NT2/D1 (cell line): Measurements from ENCODE around the gene CMTM6.
"Not testable (repeated sequence)": the region's sequence is repeated elsewhere in the genome, so short reads cannot be mapped to it uniquely, and the experiment has no call there.

Experiments
- DNase-seq: peaks from one replicate; pipeline ENCODE4 v3.0.0-alpha.2; 2011; ENCODE audit warnings: low read depth, low spot score
- H3K27me3 ChIP-seq: 2 replicates; pipeline ENCODE4 v1.6.0; 2011; ENCODE audit warnings: mild to moderate bottlenecking; ENCODE audit not compliant: insufficient read length, insufficient read depth
- H3K36me3 ChIP-seq: 2 replicates; pipeline ENCODE4 v1.6.1; 2011; ENCODE audit warnings: mild to moderate bottlenecking, low read length, mixed read lengths; ENCODE audit not compliant: insufficient read depth, insufficient read length
- H3K4me1 ChIP-seq: 2 replicates; pipeline ENCODE4 v1.5.1; 2011; ENCODE audit not compliant: insufficient read depth, insufficient read length
- H3K4me3 ChIP-seq: 2 replicates; pipeline ENCODE4 v1.5.1; 2011; ENCODE audit warnings: low read depth; ENCODE audit not compliant: insufficient read length
- H3K9ac ChIP-seq: 2 replicates; pipeline ENCODE4 v1.6.0; 2011; ENCODE audit warnings: low read depth; ENCODE audit not compliant: insufficient read length
- H3K9me3 ChIP-seq: 2 replicates; pipeline ENCODE4 v1.5.1; 2011; ENCODE audit warnings: mild to moderate bottlenecking, low read length; ENCODE audit not compliant: insufficient read depth
- SUZ12 ChIP-seq: IDR thresholded peaks from 2 replicates; pipeline ENCODE4 v1.6.1; 2011; ENCODE audit not compliant: insufficient read length, insufficient read depth; ENCODE audit errors: extremely low read depth
- YY1 ChIP-seq: IDR thresholded peaks from 2 replicates; pipeline ENCODE4 v1.6.1; 2011; ENCODE audit not compliant: insufficient read length, insufficient read depth
- ZNF274 ChIP-seq: IDR thresholded peaks from 2 replicates; pipeline ENCODE4 v1.6.1; 2011; ENCODE audit warnings: mild to moderate bottlenecking, low read depth, low read length

Gene CMTM6

DNA sequence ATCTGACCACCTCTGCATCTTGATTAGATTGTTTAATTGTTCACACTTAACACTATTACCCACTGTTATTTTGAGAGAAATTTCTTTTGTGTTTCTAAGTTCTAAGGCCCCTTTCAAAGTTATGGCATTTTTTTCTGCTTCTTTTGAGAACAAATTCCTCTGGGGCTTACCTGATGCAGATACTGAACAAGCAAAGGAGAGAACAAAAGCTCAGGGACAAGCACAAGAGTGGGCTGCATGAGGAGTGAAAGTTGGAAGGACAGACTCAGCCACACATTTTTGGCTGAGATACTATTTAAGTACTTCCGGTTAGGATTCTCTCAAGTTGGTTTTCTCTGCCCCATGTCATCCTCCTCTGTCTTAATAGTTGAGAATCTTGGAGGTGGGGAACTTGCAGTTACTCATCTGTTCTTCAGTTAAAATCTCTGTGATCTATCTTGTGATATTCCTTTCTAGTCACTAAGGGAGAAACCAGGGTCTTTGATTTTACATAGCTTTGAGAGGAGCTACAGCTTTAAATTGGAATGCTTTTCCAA lies 54.7 kb downstream of the CMTM6 start:
- peak; percentile 23 for DNase-seq
- TF ChIP-seq ZNF274 (no peak), YY1 (no peak), SUZ12 (no peak)

DNA sequence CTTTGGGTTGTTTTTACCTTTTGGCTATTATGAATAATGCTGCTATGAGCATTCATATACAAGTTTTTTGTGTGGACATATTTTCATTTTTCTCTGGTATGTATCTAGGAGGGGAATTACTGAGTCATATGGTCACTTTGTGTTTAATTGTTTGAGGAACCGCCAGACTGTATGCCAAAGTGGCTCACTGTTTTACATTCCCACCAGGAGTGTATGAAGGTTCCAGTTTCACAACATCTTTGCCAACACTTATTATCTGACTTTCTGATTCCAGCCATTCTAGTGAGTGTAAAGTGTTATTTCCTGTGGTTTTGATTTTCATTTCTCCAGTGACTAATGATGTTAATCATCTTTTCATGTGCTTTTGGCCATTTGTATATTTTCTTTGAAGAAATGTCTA lies 59.2 kb downstream of the CMTM6 start:
- H3K4me3 ChIP-seq: no peak overlapping the region
- TF ChIP-seq SUZ12: no peak
- no peak for TF ChIP-seq ZNF274
- TF ChIP-seq YY1: no peak
- DNase-seq: no peak
- no peaks in the 10 kb centered on the region for H3K27me3 ChIP-seq
- H3K4me1 ChIP-seq: no peaks in the 10 kb centered on the region
- H3K36me3 ChIP-seq: peaks cover 13% of the 10 kb centered on the region
- peaks cover 14% of the 10 kb centered on the region for H3K9me3 ChIP-seq
- H3K9ac ChIP-seq: no peak overlapping the region

More for the DNA sequence above, 54.7 kb downstream of the CMTM6 start:
- H3K36me3 ChIP-seq: peaks cover 23% of the 10 kb centered on the region
- peaks cover 14% of the 10 kb centered on the region for H3K9me3 ChIP-seq
- no peaks in the 10 kb centered on the region for H3K27me3 ChIP-seq
- no peak overlapping the region for H3K4me3 ChIP-seq
- peaks cover 5% of the 10 kb centered on the region for H3K4me1 ChIP-seq
- H3K9ac ChIP-seq: no peak overlapping the region

GRCh38 chr3:32442766-32443165 lies 59.9 kb downstream of the CMTM6 start:
- H3K4me1 ChIP-seq: no peaks in the 10 kb centered on the region
- DNase-seq: no peak
- TF ChIP-seq ZNF274 (no peak), SUZ12 (no peak), YY1 (no peak)
- no peak overlapping the region for H3K4me3 ChIP-seq
- H3K9ac ChIP-seq: no peak overlapping the region
- no peaks in the 10 kb centered on the region for H3K27me3 ChIP-seq
- peaks cover 14% of the 10 kb centered on the region for H3K9me3 ChIP-seq
- H3K36me3 ChIP-seq: peaks cover 11% of the 10 kb centered on the region

DNA sequence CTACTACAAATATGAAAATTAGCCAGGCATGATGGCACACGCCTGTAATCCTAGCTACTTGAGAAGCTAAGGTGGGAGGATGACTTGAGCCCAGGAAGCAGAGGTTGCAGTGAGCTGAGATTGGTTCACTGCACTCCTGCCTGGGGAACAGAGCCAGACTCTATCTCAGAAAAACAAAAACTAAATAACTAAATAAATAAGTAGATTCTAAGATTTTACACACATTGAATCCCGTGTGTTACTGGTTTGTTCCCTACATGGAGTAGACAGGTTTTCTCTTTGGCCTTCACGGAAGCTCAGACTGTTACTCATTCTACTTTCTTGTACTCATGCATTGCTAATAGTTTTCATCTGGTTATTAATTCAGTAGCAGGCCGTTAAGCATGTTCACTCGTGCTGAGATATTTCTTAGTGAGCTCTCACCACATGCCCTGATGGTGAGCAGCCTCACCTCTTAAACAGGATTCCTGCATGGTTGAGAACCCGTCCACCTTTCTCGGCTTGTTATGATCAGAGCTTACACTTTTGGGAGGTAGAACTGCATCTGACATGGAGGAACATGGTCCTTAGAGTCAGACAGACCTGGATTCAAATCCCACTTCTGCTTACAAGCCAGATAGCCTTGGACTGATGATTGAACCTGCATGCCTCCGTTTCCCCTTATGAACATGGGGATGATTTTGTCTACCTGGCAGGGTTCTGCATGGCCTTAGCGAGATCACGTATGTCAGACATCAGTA lies 61.9 kb downstream of the CMTM6 start:
- TF ChIP-seq ZNF274 (no peak), YY1 (no peak), SUZ12 (no peak)
- H3K36me3 ChIP-seq: peaks cover 11% of the 10 kb centered on the region
- no peak overlapping the region for H3K9ac ChIP-seq
- no peak overlapping the region for H3K4me3 ChIP-seq
- peaks cover 6% of the 10 kb centered on the region for H3K4me1 ChIP-seq
- no peak for DNase-seq
- peaks cover 5% of the 10 kb centered on the region; the same call in 1 of the 2 replicates for H3K9me3 ChIP-seq
- H3K27me3 ChIP-seq: no peaks in the 10 kb centered on the region

- H3K36me3 ChIP-seq: peaks cover 11% of the 10 kb centered on the region
- H3K4me3 ChIP-seq, DNase-seq: not testable (repeated sequence)
Observed at GRCh38 chr3:32439421-32439820, 63.2 kb downstream of the CMTM6 start.

DNA sequence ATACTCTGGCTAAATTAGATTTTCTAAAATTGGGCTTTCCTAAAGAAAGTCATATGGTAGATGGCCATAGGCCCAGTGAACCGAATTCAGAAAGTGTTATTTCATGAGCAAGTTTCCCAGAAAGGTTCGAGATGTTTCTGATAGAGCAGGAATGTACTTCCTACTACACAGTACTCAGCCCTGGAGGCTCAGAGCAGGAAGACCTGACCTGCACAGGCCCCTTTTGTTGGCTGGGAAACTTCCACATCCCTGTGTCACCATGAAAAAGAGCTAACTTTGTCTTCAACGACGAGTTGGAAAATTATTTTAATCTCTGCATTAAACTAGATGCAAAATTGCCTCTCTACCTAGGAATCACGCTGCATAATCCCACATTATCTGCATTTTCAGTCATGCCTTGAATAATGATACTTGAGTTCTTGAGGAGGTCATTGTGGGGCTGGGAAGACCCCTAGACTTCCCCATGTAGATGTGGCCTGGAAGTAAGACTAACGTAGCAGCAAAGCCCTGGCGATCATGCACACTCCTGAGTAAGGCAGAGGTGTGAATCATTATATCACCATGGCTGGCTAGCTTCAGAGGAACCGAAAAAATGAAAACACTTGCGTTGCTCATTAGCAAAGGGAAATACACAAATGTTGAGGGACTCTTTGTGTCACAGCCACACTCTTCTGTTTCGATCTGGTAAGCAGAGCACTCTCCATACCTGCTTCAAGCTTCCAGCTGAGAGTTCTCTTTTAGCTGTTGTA lies 63.9 kb downstream of the CMTM6 start:
- peaks cover 6% of the 10 kb centered on the region for H3K4me1 ChIP-seq
- no peak overlapping the region for H3K4me3 ChIP-seq
- H3K9ac ChIP-seq: no peak overlapping the region
- H3K9me3 ChIP-seq: no peaks in the 10 kb centered on the region
- no peaks in the 10 kb centered on the region for H3K27me3 ChIP-seq
- DNase-seq: no peak
- no peak for TF ChIP-seq SUZ12
- no peak for TF ChIP-seq YY1
- H3K36me3 ChIP-seq: peaks cover 11% of the 10 kb centered on the region

More at GRCh38 chr3:32439421-32439820, 63.2 kb downstream of the CMTM6 start:
- H3K9ac ChIP-seq, H3K9me3 ChIP-seq, H3K4me1 ChIP-seq, H3K27me3 ChIP-seq: not testable (repeated sequence)

DNA sequence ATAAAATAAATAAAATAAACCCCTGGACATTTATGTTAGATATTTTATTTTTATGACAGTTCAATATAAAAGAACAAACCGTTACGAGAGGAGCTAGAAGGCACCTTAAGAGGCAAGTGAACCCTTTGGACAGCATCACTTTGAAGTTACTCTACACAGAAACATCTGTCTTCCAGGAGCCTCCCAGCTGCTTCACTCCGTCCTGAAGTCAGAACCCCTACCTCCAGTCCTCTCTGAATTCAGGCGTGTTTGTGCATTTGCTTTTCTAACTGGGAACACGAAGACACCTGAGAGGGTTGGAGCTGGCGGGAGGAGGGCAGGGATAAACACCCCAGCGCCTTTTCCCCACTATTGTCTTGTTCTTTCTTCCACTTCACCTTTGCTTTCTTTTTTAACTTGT lies 64.8 kb downstream of the CMTM6 start:
- TF ChIP-seq ZNF274: no peak
- H3K4me3 ChIP-seq: no peak overlapping the region
- H3K4me1 ChIP-seq: peaks cover 6% of the 10 kb centered on the region
- DNase-seq: no peak
- H3K9me3 ChIP-seq: no peaks in the 10 kb centered on the region
- H3K9ac ChIP-seq: no peak overlapping the region
- peaks cover 10% of the 10 kb centered on the region for H3K36me3 ChIP-seq
- no peaks in the 10 kb centered on the region for H3K27me3 ChIP-seq
